NCI-H345 treated with DMSO at 0.1 percent for 48 hours (cell line): Measurements from ENCODE around the gene NAXD.
"Not testable (repeated sequence)": the region's sequence is repeated elsewhere in the genome, so short reads cannot be mapped to it uniquely, and the experiment has no call there.

Source experiments
- DNase-seq: peaks from one replicate; lab custom pipeline; 2025; ENCODE audit not compliant: unreplicated experiment; lab: John Stamatoyannopoulos, UW

NAXD gene

DNA sequence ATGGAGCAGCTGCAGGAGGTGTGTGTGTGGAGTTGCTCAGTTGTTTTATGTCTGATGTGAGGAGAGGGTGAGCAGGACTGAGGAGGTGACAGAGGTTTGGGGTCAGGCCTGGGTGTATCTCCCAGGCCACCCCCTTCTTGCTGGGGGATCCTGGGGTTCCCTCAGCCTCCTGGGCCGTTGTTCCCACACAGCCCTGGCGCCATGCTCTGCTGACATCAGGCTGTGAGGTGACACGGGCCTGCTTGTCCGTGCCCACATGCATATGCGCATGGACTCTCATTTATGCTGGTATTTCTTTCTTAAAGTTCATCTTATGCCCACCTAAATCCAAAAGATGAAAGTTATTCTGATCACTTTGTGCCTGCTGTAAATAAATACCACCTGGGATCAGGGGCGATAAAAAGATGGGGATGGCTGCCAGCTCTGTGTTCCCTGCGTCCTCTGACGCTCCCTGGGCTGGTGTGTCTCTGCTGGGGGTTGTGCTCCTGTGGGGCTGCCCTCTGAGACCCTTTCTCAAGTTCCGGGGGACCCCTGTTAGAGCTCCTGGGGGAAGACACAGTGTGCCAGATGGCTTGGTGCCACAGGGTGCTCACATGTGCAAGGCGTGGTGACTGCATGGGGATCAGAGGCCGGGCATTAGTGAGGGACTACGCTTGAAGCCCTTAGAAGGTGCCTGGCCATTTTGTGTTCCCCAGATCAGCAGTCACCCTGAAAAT, 12.6 kb downstream of the NAXD start:
- DNase-seq: no peak

DNA sequence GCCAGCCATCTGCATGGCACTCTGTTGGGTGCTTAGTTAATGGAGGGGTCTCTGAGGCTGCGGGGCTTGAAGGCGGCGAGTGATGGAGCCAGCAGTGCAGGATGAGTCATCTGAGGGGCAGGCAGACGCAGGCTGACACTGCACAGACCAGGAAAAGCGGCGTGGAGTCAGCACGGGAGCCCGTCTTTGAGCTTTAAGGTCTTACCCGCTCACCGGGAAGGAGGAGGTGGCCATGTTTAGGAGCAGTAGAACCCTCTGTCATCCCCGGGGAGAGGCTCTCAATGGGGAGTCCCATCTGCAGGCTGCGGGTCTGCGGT, 13.1 kb downstream of the NAXD start:
- no peak for DNase-seq

DNA sequence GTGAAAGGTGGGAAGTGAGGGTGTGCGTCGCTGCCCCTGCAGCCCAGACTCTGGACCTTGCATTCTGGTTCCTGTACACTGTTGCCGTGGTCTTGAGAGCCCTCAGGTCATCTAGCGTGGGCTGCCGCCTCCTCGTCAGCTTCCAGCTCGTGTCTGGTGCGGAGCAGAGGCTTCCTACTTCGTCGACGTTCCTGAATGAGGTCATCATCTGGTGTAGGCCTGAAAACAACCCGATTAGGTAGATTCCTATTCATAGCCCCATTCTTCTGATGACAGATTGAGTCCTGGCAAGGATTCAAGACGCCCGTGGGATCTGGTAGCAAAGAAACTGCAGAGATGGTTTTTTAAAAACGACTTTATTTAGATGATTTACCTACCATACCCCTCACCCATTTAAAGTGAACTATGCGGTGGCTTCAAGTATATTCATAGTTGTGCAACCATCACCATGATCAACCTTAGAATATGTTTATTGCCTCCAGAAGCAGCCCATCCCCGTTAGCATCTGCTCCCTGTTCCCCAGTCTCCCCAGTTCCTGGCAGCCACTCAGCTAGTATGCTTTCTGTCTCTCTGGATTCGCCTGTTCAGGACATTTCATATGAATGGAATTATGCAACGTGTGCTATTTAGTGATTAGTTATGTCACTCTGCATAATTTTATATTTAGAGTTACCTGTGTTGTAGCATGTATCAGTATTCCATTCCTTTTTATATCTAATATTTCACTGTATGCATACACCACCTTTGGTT, 13.8 kb downstream of the NAXD start:
- no peak for DNase-seq

DNA sequence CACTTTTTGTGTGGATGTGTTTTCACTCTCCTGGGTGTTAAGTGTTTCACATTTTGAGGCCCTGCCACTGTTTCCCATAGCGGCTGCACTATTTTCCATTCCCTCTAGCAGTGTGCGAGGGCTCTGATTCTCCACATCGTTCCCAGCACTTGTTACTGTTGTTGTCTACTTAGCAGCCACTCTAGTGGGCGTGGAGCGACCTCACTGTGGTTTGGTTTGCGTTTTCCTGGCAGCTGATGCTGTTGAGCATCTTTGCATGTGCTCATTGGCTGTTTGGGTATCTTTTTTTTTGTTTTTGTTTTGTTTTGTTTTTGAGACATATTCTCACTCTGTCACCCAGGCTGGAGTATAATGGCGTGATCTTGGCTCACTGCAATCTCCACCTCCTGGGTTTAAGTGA, 14.4 kb downstream of the NAXD start:
- DNase-seq: no peak

DNA sequence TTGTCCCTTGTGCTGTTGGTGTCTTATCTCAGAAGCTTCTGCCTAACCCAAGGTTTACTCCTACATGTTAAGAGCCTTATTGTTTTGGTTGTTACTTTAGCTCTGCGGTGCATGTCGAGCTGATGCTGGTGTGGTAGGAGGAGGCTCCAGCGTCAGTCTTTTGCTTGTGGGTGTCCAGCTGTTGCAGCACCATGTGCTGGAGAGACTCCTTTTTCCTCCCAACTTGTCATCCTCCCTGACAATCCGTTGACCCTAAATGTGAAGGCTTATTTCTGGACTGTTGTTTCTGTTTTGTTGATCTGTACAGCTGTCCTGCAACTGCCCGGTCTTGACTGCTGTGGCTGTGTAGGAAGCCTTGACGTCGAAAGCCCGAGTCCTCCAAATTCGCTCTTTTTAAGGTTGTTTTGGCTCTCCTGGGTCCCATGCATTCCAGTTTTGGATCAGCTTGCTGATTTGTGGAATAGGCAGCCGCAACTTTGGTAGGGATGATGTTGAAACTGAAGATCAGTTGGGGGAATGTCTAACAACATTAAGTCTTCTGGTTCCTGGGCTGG, 15.3 kb downstream of the NAXD start:
- DNase-seq: no peak

DNA sequence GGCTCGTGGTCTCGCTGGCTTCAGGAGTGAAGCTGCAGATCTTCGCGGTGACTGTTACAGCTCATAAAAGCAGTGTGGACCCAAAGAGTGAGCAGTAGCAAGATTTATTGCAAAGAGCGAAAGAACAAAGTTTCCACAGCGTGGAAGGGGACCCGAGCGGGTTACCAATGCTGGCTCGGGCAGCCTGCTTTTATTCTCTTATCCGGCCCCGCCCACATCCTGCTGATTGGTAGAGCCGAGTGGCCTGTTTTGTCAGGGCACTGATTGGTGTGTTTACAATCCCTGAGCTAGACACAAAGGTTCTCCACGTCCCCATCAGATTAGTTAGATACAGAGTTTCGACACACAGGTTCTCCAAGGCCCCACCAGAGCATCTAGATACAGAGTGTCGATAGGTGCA, 16.9 kb downstream of the NAXD start:
- DNase-seq: not testable (repeated sequence)

DNA sequence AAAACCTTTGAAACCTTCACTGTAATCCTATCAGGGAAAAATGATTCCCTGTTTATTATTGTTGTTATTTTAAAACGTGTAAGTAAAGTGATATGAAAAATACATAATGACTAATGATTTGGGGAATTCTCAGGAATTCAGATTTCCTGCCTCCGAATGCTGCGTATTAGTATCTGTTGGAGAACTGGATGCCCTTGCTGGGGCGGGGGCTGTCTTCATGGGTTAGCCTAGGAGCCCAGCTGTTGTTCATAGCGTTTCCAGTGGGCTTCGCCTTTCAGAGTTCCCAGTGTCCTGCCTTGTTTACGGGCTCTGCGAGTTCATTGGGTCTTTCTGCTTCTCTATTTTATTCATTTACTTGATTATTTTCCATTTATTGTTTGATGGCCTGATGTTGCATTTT, 18.4 kb downstream of the NAXD start:
- DNase-seq: no peak

DNA sequence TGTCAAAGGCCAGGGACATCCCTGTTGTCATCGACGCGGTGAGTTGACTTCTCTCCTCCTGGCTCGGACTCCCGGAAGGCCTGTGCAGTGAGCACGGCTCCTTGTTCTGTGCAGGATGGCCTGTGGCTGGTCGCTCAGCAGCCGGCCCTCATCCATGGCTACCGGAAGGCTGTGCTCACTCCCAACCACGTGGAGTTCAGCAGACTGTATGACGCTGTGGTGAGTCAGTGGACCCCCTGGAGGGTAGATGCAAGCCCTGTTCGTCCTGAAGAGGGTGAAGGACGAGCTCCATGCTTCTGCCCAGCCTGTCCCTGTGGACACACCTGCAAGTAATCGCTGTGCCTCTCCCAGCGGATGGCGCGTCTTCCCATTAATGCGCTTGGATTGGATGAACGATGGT, 19.2 kb downstream of the NAXD start:
- DNase-seq: no peak

DNA sequence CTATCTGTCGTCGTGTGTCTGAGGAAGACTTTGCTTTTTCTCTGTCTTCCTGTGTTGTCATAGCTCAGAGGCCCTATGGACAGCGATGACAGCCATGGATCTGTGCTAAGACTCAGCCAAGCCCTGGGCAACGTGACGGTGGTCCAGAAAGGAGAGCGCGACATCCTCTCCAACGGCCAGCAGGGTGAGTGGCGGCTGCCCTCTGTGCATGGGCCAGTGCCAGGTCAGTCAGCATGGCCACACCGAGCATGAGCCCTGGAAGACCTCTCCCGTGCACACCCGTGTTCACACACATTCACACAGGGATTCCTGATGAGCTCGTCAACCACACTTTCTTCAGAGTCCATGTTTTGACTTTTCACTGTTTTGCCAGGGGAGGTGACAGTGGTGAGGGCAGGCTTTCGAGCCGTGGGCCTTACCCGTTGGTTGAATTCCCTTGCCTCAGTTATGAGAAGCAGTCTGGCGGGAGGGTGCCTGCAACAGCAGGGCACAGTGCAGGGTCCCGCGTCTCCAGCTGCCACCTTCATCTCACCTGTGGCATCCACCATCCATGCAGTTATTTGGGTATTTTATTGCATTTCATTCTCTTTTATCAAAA, 20.2 kb downstream of the NAXD start:
- no peak for DNase-seq

DNA sequence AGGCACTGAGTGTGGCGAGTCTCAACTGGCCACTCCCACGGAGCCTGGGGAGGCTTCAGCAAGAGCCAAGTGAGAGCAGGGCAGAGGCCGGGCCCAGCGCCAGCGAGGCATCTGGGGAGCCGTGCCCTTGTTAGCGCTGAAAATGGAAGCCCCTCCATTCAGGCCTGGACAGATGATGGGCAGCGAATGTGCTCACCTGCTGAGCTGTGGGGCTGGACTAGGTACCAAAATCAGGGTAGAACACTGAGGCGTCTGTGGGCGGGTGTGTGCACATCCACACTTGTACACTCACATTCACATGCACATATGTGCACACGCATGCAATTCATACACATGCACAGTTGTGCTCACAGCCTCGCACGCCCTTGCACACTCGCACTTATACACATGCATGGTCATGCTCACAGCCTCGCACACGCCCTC, 20.7 kb downstream of the NAXD start:
- DNase-seq: no peak

DNA sequence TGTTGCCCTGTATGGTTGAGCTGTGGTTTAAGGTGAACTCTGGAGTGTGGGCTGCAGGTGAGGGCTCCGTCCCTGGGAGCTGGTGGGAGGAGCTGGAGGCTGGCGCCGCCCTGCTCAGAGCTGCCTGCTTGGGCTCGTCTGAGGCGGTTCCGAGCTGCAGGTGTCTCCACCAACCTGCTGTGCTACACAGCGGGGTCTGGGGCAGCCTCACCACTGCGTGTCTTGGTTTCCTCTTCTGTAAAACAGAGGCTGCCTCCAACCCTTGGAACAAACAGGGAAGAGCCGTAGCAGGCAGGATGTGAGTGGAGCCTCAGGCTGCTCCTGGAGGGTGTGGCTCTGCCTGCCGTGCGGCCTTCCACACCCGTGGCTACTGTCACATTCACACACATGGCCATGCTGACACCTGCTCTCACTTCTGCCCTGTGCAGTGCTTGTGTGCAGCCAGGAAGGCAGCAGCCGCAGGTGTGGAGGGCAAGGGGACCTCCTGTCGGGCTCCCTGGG, 21.4 kb downstream of the NAXD start:
- DNase-seq: peak; percentile 17

DNA sequence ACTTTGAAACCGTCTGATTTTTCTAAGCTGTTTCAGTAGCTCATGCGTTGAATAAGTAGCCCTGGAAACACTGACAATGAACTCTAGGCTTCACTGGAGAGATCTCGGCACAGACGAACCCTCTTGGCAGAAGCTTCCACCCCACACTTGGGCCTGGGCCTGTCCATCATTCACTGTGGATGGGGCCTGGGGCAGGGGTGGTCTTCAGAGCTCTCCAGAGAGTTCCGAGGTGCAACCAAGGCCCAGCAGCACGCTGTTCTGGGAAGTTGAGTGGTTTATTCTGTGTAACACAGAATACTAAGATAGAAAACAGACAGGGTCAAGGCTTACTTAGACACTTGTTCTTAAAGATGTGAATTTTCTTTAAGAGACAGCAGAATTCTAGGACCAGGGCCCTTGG, 21.9 kb downstream of the NAXD start:
- no peak for DNase-seq

DNA sequence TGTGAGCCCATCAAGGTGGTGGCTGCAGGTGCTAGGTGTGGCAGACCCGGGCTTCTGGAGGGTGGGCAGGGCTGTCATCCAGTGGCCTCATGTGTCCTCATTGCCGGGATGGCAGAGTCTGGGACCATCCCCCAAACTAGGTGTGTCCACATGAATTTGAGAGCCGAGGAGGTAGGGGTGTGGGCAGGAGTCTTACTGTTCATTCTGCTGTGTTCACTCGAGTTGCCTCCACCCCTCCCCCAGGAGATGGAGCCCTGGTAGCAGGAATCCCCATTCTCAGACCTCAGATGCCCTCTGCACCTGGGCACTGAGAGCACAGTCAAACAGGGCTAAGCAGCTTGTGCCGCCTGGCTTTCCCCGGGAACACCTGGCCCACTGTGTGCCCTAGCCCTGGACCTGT, 22.4 kb downstream of the NAXD start:
- no peak for DNase-seq

DNA sequence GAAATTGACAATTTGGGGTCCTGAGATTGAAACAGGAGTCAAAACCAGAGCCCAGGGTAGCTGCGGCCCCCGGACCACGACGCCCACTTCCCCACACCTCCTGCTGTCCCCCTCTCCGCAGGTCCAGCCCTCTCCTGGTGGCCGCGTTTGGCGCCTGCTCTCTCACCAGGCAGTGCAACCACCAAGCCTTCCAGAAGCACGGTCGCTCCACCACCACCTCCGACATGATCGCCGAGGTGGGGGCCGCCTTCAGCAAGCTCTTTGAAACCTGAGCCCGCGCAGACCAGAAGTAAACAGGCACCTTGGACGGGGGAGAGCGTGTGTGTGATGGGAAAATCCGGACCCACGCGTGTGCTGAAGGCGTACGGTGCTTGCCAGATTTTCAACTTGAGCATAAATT, 22.9 kb downstream of the NAXD start:
- no peak for DNase-seq

DNA sequence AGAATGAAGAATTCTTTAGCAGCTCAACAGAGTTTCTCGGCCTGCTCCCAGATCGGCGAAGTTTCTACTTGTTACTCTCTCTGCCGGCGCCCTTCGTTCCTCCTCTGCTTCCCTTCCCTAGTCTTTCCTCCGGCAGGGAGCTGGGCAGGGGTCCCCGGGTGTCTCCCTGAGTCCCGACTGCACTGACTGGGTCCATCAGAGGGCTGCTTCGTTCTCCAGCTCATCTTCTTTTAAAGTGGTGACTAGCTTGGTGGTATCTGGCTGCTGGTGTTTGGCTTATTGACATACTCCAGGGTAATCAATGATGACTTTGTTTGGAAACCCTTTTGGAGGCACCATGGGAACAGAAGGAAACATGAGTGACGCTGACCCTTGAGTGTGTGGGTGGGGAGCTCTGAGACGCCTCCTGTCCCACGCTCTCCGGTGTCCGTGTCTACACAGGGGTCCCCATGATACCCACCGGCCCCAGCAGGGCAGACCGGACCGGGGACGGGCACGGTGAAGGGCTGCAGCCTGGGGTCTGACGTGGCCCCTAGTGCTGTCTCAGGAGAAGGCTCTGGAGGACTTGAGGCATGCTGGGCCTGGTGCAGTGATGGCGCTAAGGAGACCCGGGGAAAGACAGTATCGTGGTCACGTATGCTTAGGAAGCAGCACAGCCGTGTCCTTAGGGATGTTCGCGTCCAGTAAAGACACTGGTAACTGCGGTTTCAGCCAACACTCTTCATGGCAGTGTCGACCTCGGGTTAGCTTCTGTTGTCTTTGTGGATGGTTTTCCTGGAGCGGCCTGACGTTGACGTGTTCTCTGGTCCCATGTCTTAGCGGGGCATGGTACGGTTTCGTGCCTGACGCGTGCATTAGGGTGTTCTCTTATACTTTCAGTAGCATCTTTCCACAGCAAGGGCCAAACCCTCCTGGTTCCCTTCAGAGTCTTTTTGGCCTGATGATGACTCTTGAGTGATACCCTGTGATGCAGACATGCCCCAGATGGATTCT, 23.8 kb downstream of the NAXD start:
- no peak for DNase-seq

DNA sequence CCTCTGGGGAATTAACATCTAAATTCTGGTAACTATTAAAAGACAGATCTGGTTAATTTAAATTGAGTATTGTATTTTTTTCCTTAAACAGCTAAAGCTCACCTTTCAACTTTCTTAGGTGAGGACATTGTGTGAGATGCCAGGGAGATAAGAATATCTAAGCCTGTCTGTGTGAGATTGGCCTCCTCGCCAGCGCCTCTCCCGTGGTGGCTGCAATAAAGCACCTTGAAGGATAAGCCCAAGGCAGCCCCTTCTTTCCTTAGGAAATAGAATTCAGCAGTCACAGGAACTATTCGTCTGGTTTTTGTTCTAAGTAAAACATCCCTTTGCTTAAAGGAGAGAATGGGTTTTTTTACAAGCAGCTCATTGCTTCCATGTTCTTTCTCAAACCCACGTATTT, 24.6 kb downstream of the NAXD start:
- no peak for DNase-seq

DNA sequence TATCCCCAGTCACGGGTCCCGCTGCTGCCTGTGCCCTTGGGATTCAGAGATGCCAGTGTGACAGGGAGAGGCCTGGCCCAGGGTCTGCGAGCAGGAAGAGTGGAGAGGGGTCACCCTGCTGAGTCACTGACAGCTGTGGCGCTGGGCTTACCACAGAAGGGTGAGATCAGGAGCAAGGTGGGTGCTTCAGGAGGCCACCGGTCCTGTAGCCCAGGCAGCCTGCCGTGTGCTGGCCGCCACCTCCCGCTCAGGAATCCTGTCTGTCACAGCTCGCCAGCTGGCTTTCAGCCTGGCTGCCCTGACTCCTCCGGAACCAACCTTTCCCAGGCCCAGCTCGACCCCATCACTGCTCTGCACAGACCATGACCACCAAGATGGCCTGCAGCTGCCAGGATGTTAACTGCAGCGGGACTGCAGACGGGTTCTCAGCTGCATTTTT, 25.3 kb downstream of the NAXD start:
- DNase-seq: no peak

DNA sequence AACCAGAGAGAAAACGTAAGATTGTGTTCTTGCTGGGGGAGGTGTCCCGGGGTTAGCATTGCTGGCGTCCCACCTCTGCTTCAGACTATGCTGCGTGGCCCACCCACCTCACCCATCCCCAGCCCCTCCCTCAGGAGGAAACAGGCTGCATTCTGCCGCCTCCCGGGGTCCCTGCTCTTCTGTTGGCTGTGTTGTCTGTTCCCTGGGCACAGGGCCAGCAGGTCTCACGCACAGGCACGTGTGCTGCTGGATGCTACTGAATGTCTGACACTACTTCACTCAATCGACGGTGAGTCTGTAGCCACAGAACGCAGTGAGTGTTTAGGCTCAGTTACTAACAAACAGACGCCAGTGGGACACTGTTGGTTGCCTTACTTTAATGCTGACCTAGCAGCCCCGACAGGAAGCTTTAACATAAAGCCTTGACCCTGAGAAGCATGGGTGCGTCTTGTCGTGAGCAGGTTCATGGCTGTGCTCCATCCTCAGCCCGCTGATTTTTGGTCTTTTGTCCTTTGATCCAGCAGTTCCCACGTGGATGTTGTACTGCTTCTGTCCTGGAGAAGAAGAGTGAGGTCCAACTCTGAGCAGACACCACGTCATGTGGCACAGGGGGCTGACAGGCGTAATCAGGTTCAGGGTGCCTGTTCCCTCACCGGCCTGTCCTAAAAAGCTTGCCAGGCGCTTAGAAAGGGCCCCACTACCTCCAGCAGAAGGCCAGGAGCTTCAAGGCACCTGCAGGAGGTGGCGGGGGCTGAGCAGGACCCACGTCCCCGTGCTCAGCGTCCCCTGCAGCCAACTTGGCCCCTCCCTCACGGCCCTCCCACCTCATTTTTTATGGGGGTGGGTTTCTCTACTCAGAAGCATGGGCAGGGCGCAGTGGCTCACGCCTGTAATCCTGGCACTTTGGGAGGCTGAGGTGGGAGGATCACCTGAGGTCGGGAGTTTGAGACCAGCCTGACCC, 26.0 kb downstream of the NAXD start:
- peak; percentile 16 for DNase-seq

DNA sequence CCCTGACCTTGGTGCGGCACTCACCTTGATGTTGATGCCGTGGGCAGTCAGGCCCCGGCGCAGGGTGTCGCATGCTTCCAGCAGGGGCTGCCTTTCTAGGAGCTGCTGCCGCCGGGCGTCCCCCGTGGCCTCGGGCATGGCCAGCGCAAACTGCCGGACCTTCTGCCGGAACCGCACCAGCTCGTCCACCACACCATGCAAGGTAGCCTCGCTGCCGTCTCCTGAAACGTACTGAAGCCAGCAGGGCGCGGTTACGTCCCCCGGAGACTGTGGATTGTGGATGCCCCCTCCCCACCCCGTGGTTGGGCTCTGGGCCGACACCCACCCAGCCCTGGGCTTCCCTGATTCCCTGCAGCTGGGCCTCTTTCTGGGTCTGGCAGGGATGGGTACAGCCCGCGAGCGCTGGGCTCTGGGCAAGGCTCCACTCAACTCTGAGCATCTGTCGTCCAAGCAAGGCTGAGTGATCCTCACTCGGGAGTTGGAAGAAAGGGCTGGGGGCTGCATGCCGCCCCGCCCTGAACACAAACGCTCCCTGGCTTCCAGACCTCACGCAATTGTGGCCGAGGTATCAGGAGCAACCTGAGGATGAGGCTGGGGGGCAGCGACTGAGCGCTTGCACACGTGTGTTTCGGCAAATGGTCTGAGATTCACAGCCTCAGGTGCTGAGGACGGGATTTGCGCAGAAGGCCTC, 27.1 kb downstream of the NAXD start:
- no peak for DNase-seq
